Activated CD4-positive, CD25-positive, alpha-beta regulatory T cell treated with anti-CD3 and anti-CD28 coated beads, Interleukin-2, amount 50 U/mL, for 72 hours (primary cell): ENCODE measurements around the gene EMC10.

ENCODE experiments used
- DNase-seq: peaks from one replicate; pipeline ENCODE4 v3.0.0; 2021

Gene EMC10

GRCh38 chr19:50500060-50500752 lies 23.9 kb downstream of the EMC10 start:
- no peak for DNase-seq

GRCh38 chr19:50500753-50501151 lies 24.4 kb downstream of the EMC10 start:
- no peak for DNase-seq

- DNase-seq, result no peak
Measured at GRCh38 chr19:50501186-50501567, 24.9 kb downstream of the EMC10 start.

GRCh38 chr19:50501568-50502475 lies 25.5 kb downstream of the EMC10 start:
- DNase-seq, result no peak

- DNase-seq, result no peak
Measured at GRCh38 chr19:50505856-50506611, 29.7 kb downstream of the EMC10 start.

- DNase-seq, result no peak
Measured at GRCh38 chr19:50506700-50507099, 30.4 kb downstream of the EMC10 start.

- no peak for DNase-seq
Measured at GRCh38 chr19:50507376-50507775, 31.1 kb downstream of the EMC10 start.

- no peak for DNase-seq
Measured at GRCh38 chr19:50508843-50509190, 32.5 kb downstream of the EMC10 start.

- DNase-seq, result no peak
Measured at GRCh38 chr19:50509366-50509765, 33.1 kb downstream of the EMC10 start.

- DNase-seq, result no peak
Measured at GRCh38 chr19:50510121-50510670, 33.9 kb downstream of the EMC10 start.

- DNase-seq, result no peak
Measured at GRCh38 chr19:50510700-50511068, 34.4 kb downstream of the EMC10 start.

- peak; percentile 90 for DNase-seq
Measured at GRCh38 chr19:50511069-50511822, 34.9 kb downstream of the EMC10 start, which contains the start of gene JOSD2. Gene JOSD2 (minus strand): TSS chr19:50511191. CDS start chr19:50510431, 760 bp downstream.

- DNase-seq, result no peak
Measured at GRCh38 chr19:50512112-50512998, 36.0 kb downstream of the EMC10 start.

GRCh38 chr19:50512999-50513745 lies 36.9 kb downstream of the EMC10 start:
- no peak for DNase-seq

GRCh38 chr19:50513746-50514345 lies 37.5 kb downstream of the EMC10 start, which contains the start of gene ASPDH:
Gene ASPDH (minus strand): TSS chr19:50513913. CDS start chr19:50513823, 90 bp downstream.
- DNase-seq, result no peak

- DNase-seq, result no peak
Measured at GRCh38 chr19:50514346-50515167, 38.2 kb downstream of the EMC10 start.

GRCh38 chr19:50515168-50515561 lies 38.9 kb downstream of the EMC10 start:
- DNase-seq, result no peak

- no peak for DNase-seq
Measured at GRCh38 chr19:50516456-50516855, 40.1 kb downstream of the EMC10 start.
